Panc1 (cell line): ENCODE results near the gene SF3A2. TPM values are rescaled to one million over a fixed set of nuclear protein-coding genes. Genes with fewer than 3 reads are reported as not detected.

Experiments
- ATAC-seq: fragments of 200-7000 bp; cut with Tn5 transposase; 2 replicates; pipeline ENCODE4 v1.9.1; 2020; ENCODE audit warnings: mild to moderate bottlenecking, moderate library complexity
- BruUV-seq: library from RNA; stranded (reverse); fragments of 400-500 nt; replicated peaks from 2 replicates; lab custom pipeline; 2021; lab: Mats Ljungman, UMichigan
- CTCF ChIA-PET: fragments of 300-600 bp; sonication (Branson Sonifier 250); formaldehyde crosslinking; loops from one replicate; lab custom pipeline; 2022; ENCODE audit warnings: antibody characterized with exemption; lab: Charles Lee
- POLR2A ChIA-PET: fragments of 300-600 bp; sonication (Branson Sonifier 250); formaldehyde crosslinking; loops from one replicate; lab custom pipeline; 2022; ENCODE audit warnings: antibody characterized with exemption; lab: Charles Lee
- DNase-seq: peaks from one replicate; pipeline ENCODE4 v3.0.0-alpha.2; 2010; ENCODE audit warnings: low read depth, low spot score
- H3K27ac ChIP-seq: 2 replicates; pipeline ENCODE4 v1.5.1; 2011; ENCODE audit warnings: mild to moderate bottlenecking, low read length, inconsistent platforms
- H3K27me3 ChIP-seq: fragments of 200-500 bp; sonication (Bioruptor generic); 2 replicates; pipeline ENCODE4 v1.6.0; 2014; ENCODE audit warnings: low read length, inconsistent platforms; ENCODE audit not compliant: control insufficient read depth, insufficient read depth
- H3K36me3 ChIP-seq: fragments of 200-500 bp; sonication (Bioruptor generic); 2 replicates; pipeline ENCODE4 v1.5.1; 2014; ENCODE audit warnings: inconsistent platforms, mild to moderate bottlenecking, low read length, moderate library complexity; ENCODE audit not compliant: control insufficient read depth, insufficient read depth
- H3K4me1 ChIP-seq: 2 replicates; pipeline ENCODE4 v1.5.1; 2011; ENCODE audit warnings: inconsistent platforms, mild to moderate bottlenecking, low read length, moderate library complexity; ENCODE audit not compliant: control insufficient read depth, insufficient read depth
- H3K4me3 ChIP-seq, 2 experiments: 2 replicates each; pipeline ENCODE4 v1.5.1; 2011 to 2012; ENCODE audit warnings: low read depth in 2 of 2, low read length in 2 of 2, mild to moderate bottlenecking in 2 of 2, inconsistent platforms in 1 of 2, moderate library complexity in 1 of 2
- H3K9me3 ChIP-seq: fragments of 200-500 bp; sonication (Bioruptor generic); 2 replicates; pipeline ENCODE4 v1.5.1; 2014; ENCODE audit warnings: low read depth, mild to moderate bottlenecking, inconsistent platforms, low read length, moderate library complexity; ENCODE audit not compliant: control insufficient read depth, insufficient read depth
- CTCF ChIP-seq: fragments of 450-650 bp; IDR thresholded peaks from 2 replicates; pipeline ENCODE4 v1.5.1; 2017; ENCODE audit warnings: mild to moderate bottlenecking
- POLR2AphosphoS5 ChIP-seq: IDR thresholded peaks from 2 replicates; pipeline ENCODE4 v1.6.1; 2012; ENCODE audit warnings: mild to moderate bottlenecking, low read depth, low read length, moderate library complexity
- REST ChIP-seq, 2 experiments: IDR thresholded peaks; 2 replicates each; pipeline ENCODE4 v1.6.1; 2011 to 2012; ENCODE audit warnings: low read depth in 2 of 2, control low read depth in 1 of 2, low read length in 1 of 2, mild to moderate bottlenecking in 1 of 2, moderate library complexity in 1 of 2; ENCODE audit not compliant: insufficient read depth in 1 of 2
- SIN3A ChIP-seq: IDR thresholded peaks from 2 replicates; pipeline ENCODE4 v1.6.1; 2012; ENCODE audit warnings: low read depth, mild to moderate bottlenecking, low read length, moderate library complexity, borderline replicate concordance; ENCODE audit not compliant: insufficient read depth
- TCF7L2 ChIP-seq: IDR thresholded peaks from 2 replicates; pipeline ENCODE4 v1.6.1; 2011; ENCODE audit warnings: mild to moderate bottlenecking, low read depth, low read length, inconsistent platforms
- in situ Hi-C: cut with HindIII; loops from 2 replicates; pipeline ENCODE4 v1.10.0; 2016; ENCODE audit warnings: low sequenced_read_pairs, low pct_unique_long_range_greater_than_20kb
- intact Hi-C: fragments of 100-400 bp; cut with micrococcal nuclease; formaldehyde crosslinking; loops from one replicate; pipeline ENCODE4 v1.10.0; 2022; ENCODE audit not compliant: unreplicated experiment
- total RNA-seq: library from RNA; stranded (reverse); gene quantifications from one replicate; pipeline ENCODE4 v1.2.1, GENCODE V29; 2021; ENCODE audit not compliant: unreplicated experiment

Gene SF3A2
- total RNA-seq, 1 experiment from 2014 or later, result 103 TPM

GRCh38 chr19:2255982-2256685 lies 19.5 kb downstream of the SF3A2 start, which contains the start of gene JSRP1:
TSS of gene JSRP1 (minus strand) at chr19:2256417. CDS start at chr19:2255314, 1,103 bp downstream.
- ChIA-PET POLR2A (no interaction called here), CTCF (no interaction called here)
- no TSS peak for BruUV-seq
- ATAC-seq (no peak), DNase-seq (no peak)
- TF ChIP-seq POLR2AphosphoS5, result no peak
- TF ChIP-seq SIN3A, result no peak
- TF ChIP-seq REST (IDR thresholded peaks at IDR 0.05; ENCODE audit: insufficient read depth in 1 of 2, low read depth in 2 of 2, low read length in 1 of 2), result no peak
- TF ChIP-seq CTCF, result no peak
- no peak for TF ChIP-seq TCF7L2
- no peak within 1 kb of the TSS for H3K27ac ChIP-seq
- no peaks in the 10 kb centered on the region for H3K9me3 ChIP-seq
- no peaks in the 10 kb centered on the region for H3K4me1 ChIP-seq
- no peak within 1 kb of the TSS for H3K4me3 ChIP-seq
- intact Hi-C loops (no loop called here), in situ Hi-C loops (no loop called here)
- H3K27me3 ChIP-seq, result no peaks in the 10 kb centered on the region
- no peaks in the 10 kb centered on the region for H3K36me3 ChIP-seq

GRCh38 chr19:2259336-2259735 lies 22.7 kb downstream of the SF3A2 start:
- ATAC-seq (no peak), DNase-seq (no peak)
- TF ChIP-seq CTCF, result no peak
- TF ChIP-seq SIN3A, result no peak
- TF ChIP-seq TCF7L2, result no peak
- TF ChIP-seq POLR2AphosphoS5, result no peak
- TF ChIP-seq REST (IDR thresholded peaks at IDR 0.05; ENCODE audit: insufficient read depth in 1 of 2, low read depth in 2 of 2, low read length in 1 of 2), result no peak
- Histone ChIP-seq H3K4me1 (no peaks in the 10 kb centered on the region), H3K27me3 (no peaks in the 10 kb centered on the region), H3K4me3 (no peak overlapping the region), H3K36me3 (no peaks in the 10 kb centered on the region), H3K9me3 (no peaks in the 10 kb centered on the region), H3K27ac (no peak overlapping the region)
- BruUV-seq, result no TSS peak
- intact Hi-C loops, result no loop called here
- in situ Hi-C loops, result no loop called here
- CTCF ChIA-PET, result no interaction called here
- POLR2A ChIA-PET, result no interaction called here
